ENCODE data around the gene KCND3. TPM values are rescaled to one million over a fixed set of nuclear protein-coding genes. Genes with fewer than 3 reads are reported as not detected.

The KCND3 gene
- total RNA-seq, 1 donor from 2014 or later: 3.7 TPM

GRCh38 chr1:111888740-111889376, 100.6 kb downstream of the KCND3 start:
- Mint-ChIP-seq H3K27ac (ENCODE audit: unreplicated experiment) (no peak overlapping the region), H3K4me1 (ENCODE audit: low read depth, unreplicated experiment) (peaks cover 2% of the 10 kb centered on the region), H3K4me3 (ENCODE audit: unreplicated experiment) (no peak overlapping the region), H3K9me3 (ENCODE audit: unreplicated experiment) (no peaks in the 10 kb centered on the region), H3K27me3 (ENCODE audit: unreplicated experiment) (peaks cover 2% of the 10 kb centered on the region), H3K36me3 (ENCODE audit: unreplicated experiment) (no peaks in the 10 kb centered on the region)
- no peak for TF ChIP-seq CTCF (IDR thresholded peaks at IDR 0.05; ENCODE audit: partially characterized antibody, unreplicated experiment)
- no peak for DNase-seq

DNA sequence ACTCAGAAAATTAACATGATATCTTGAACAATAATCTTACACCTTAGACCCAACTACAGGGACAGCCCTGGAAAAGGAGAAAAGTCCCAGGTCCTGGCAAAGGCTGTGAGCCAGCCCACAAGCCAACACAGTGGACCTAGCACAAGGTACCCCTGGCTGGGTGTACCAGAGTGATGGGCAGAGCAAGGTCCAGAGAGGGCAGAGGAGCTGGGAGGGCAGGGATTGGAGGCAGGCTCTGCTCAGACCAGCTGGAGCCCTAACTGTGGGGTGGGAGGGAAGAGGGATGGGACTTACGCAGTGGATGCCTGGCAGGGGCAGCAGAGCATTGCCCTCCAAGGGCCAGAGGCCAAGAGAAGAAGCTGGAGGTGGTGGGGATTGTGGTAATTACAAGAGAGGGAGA, 101.6 kb downstream of the KCND3 start:
- Mint-ChIP-seq H3K27ac (ENCODE audit: unreplicated experiment) (no peak overlapping the region), H3K9me3 (ENCODE audit: unreplicated experiment) (no peaks in the 10 kb centered on the region), H3K27me3 (ENCODE audit: unreplicated experiment) (peaks cover 2% of the 10 kb centered on the region), H3K4me3 (ENCODE audit: unreplicated experiment) (no peak overlapping the region), H3K4me1 (ENCODE audit: low read depth, unreplicated experiment) (peaks cover 3% of the 10 kb centered on the region), H3K36me3 (ENCODE audit: unreplicated experiment) (no peaks in the 10 kb centered on the region)
- no peak for DNase-seq
- TF ChIP-seq CTCF (IDR thresholded peaks at IDR 0.05; ENCODE audit: partially characterized antibody, unreplicated experiment): no peak

- Mint-ChIP-seq H3K27ac (ENCODE audit: unreplicated experiment) (no peak overlapping the region), H3K27me3 (ENCODE audit: unreplicated experiment) (peaks cover 2% of the 10 kb centered on the region), H3K36me3 (ENCODE audit: unreplicated experiment) (no peaks in the 10 kb centered on the region), H3K4me3 (ENCODE audit: unreplicated experiment) (no peak overlapping the region), H3K4me1 (ENCODE audit: low read depth, unreplicated experiment) (peaks cover 5% of the 10 kb centered on the region), H3K9me3 (ENCODE audit: unreplicated experiment) (no peaks in the 10 kb centered on the region)
- no peak for TF ChIP-seq CTCF (IDR thresholded peaks at IDR 0.05; ENCODE audit: partially characterized antibody, unreplicated experiment)
- no peak for DNase-seq
Observed at GRCh38 chr1:111887385-111887784, 102.1 kb downstream of the KCND3 start.

DNA sequence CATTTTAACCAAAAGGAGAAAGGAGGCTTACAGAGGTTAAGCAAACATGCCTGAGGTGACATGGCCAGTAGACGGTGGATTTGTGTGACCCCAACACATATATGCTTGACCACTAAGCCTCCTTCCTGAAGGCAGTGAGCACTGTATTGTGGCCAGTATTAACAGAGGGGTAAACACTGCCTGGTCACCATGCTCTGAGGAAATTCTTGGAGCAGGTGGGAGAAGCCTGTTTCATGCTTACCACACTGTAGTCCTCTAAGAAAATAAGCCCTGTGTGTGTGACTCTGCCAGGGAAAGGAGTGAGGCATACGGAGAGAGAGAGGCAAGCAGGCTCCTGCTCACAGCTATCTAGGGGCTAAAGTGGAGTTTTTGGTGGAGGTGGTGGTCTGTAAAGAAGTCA, 102.7 kb downstream of the KCND3 start:
- no peak overlapping the region for H3K4me3 Mint-ChIP-seq (ENCODE audit: unreplicated experiment)
- H3K27ac Mint-ChIP-seq (ENCODE audit: unreplicated experiment): no peak overlapping the region
- no peak for DNase-seq
- no peaks in the 10 kb centered on the region for H3K9me3 Mint-ChIP-seq (ENCODE audit: unreplicated experiment)
- no peaks in the 10 kb centered on the region for H3K36me3 Mint-ChIP-seq (ENCODE audit: unreplicated experiment)
- H3K4me1 Mint-ChIP-seq (ENCODE audit: low read depth, unreplicated experiment): peaks cover 6% of the 10 kb centered on the region
- peaks cover 5% of the 10 kb centered on the region for H3K27me3 Mint-ChIP-seq (ENCODE audit: unreplicated experiment)
- no peak for TF ChIP-seq CTCF (IDR thresholded peaks at IDR 0.05; ENCODE audit: partially characterized antibody, unreplicated experiment)

DNA sequence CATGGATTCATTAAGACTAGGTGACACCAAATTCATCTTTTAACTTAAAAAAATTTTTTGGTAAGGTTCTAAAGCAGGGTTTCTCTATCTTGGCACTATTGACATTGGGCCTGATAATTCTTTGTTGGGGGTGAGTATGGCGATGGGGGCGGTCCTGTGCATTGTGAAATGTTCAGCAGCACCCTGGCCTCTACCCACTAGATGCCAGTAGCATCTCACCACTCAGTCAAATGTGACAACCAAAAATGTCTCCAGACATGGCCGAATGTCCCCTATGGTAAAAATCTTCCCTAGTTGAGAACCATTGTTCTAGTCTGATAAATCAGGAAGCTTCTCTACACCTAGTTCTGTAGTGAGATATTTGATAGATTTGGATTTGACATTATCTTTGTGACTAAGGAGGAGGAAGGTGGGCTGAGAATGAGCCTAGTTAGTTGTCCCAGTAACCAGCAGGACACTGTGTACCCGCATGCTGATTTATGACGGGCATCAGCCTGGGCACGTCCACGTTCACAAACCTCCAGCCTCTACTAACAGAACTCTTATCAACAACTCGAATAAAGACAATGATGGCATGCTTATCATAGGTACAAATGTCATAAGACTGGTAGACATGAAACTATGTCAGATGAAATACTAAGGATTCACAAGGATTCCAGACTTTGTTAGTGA, 104.6 kb downstream of the KCND3 start:
- Mint-ChIP-seq H3K9me3 (ENCODE audit: unreplicated experiment) (peaks cover 5% of the 10 kb centered on the region), H3K36me3 (ENCODE audit: unreplicated experiment) (no peaks in the 10 kb centered on the region), H3K27ac (ENCODE audit: unreplicated experiment) (no peak overlapping the region), H3K4me3 (ENCODE audit: unreplicated experiment) (no peak overlapping the region), H3K27me3 (ENCODE audit: unreplicated experiment) (peaks cover 5% of the 10 kb centered on the region), H3K4me1 (ENCODE audit: low read depth, unreplicated experiment) (peaks cover 23% of the 10 kb centered on the region)
- no peak for DNase-seq
- no peak for TF ChIP-seq CTCF (IDR thresholded peaks at IDR 0.05; ENCODE audit: partially characterized antibody, unreplicated experiment)
